Hepatic stellate cell (primary cell): ENCODE data around the gene TRHDE.

Experiments used
- DNase-seq: peaks from one replicate; pipeline ENCODE4 v3.0.0; 2011; ENCODE audit warnings: low spot score

Gene TRHDE

GRCh38 chr12:72315858-72316257, 43.7 kb downstream of the TRHDE start:
- DNase-seq, result no peak

- no peak for DNase-seq
These were observed 46.2 kb downstream of the TRHDE start for GRCh38 chr12:72318341-72318740.

DNA sequence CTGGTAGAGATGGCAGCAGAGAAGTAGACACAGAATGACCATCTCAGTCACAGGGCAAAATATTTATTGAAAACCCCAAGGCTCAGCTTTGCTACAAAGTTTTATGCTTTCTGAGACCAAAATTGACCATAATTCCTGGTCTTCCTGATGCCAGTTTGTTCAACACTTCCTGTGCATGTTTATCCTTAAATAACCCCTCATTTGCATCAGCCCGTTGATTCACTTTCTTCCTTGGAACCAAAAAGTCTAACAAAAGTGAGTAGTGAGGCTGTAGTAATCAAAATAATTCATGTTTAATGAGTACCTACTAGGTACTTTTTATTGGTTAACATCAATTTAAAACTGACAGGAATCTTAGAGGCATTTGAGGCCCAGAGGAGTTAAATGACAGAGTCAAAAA, 51.7 kb downstream of the TRHDE start:
- DNase-seq, result no peak

DNA sequence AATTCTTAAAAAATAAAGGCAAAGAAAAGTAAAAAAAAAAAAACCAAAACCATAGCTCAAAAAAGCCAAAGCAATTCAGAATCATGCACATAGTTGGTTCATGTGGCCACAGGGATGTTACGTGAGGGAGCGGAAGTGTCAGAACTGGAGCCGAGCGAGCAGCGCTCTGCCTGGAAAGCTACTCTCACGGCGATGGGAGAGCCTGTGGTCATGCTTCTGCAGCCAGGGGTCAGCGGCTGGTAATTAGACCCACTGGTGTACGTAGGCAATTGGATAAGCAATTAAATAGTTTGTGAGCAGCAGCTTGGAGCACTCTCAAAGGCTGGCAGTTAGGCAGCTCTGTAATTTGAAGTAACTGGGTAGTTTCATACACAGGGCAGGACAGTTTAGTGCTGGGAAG, 58.1 kb downstream of the TRHDE start:
- no peak for DNase-seq

- DNase-seq, result no peak
These were observed 58.6 kb downstream of the TRHDE start for GRCh38 chr12:72330784-72331183.

DNA sequence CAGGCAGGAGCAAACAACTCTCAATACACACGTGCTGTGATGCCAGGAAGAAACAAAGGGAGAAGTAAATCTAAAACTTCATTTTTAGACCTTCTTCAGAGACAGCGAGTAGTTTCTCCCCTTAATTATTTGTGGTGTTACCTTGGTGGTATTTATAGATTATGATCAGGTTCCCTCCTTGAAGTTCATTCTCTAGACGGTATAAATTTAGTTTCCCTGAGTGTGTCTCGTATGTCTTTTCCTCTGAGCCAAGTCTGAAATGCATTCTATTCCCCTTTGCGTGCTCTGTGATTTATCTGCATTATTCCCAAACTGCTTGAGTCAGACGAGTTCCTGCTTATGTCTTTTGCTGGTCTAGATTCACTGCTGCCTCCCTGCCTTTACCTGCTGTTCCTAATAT, 65.2 kb downstream of the TRHDE start:
- no peak for DNase-seq

DNA sequence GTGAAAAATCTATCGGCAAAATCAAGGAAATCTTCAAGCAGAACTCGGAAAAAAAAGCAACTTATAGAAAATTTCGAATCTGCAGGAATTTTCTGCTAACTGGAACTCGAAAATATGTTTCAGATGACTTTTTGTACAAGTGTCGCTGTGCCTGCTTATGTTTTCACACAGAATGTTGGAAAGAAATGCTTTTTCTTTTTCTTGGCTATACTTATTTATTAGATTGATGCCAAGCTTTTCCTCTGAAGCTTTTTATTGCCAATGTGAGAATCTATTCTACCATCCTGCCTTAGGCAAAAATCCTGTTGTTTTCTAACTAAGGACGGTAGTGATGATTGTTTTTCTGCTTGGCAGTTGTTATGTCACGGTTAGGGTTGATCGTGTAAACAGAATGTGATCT, 65.8 kb downstream of the TRHDE start:
- no peak for DNase-seq

GRCh38 chr12:72338437-72338836, 66.3 kb downstream of the TRHDE start:
- no peak for DNase-seq

GRCh38 chr12:72346363-72346944, 74.3 kb downstream of the TRHDE start:
- peak; percentile 22 for DNase-seq

DNA sequence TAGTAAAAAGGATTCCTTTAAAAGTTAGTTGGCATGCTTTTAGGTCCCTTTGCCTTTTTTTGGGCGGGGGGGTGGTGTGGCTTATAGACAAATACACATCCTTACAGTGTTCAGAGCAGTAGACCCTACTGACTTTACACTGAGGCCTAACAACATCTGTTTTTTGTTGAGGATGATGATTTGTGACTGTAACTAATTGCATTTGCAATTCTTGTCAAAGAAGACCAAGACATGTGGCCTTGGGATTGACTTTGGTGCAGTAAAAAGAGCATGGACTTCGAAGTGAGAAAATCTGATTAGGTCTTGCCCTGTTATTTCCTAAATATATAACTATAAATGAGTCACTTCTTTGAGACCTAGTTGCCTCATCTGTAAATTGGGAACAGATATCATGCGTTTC, 77.3 kb downstream of the TRHDE start:
- no peak for DNase-seq

GRCh38 chr12:72359416-72359815, 87.2 kb downstream of the TRHDE start:
- DNase-seq, result no peak

- DNase-seq, result no peak
These were observed 93.0 kb downstream of the TRHDE start for GRCh38 chr12:72365151-72365550.

GRCh38 chr12:72366255-72366654, 94.1 kb downstream of the TRHDE start:
- no peak for DNase-seq

GRCh38 chr12:72368298-72368697, 96.1 kb downstream of the TRHDE start:
- DNase-seq, result no peak

- no peak for DNase-seq
These were observed 96.7 kb downstream of the TRHDE start for GRCh38 chr12:72368719-72369422.

DNA sequence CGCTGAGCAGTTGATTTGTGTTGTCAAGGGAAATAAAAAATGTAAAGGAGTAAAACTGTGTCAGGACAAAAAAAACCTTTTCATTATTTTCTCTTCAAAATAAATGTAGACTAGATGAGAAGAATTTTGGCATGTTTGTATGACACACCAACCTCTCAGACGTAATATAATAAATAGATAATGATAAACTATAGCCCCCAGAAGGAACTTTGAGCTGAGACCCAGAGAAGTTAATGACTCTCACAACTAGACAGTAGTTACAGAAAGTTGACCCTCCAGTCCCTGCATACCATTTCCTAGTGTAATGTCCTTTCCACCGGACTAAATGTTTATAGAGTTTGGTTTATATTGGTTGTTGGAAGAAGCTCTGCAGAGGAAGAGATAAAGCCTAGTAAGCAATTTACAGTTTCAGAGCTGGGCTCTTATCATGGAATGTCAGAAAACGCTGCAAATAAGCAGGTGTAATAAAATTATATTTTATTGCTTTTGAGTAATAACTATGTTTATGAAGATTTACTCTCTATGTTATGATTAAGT, 97.3 kb downstream of the TRHDE start:
- DNase-seq, result no peak

GRCh38 chr12:72380441-72380840, 108.3 kb downstream of the TRHDE start:
- DNase-seq, result no peak

- DNase-seq, result no peak
These were observed 116.2 kb downstream of the TRHDE start for GRCh38 chr12:72388322-72388721.

GRCh38 chr12:72390146-72390545, 118.0 kb downstream of the TRHDE start:
- DNase-seq, result no peak

DNA sequence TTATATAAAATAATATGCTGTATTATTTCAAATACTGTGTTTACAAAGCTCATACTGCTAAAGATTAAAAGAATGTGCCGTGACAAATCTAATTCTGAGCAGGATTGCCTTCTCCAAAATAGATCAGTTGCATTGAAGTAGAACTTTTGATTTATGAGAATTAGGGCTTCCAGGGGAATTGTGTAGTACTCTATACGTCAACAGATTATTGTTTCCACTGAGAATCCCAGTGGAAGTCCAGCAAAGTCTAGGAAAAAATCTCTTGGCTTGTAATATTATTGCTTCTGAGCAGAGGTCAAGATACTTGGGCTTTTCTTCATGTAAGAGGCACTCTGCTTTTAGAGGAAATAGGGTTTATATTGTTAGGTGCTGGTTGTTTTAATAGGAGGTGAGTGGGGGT, 133.9 kb downstream of the TRHDE start:
- no peak for DNase-seq

- no peak for DNase-seq
These were observed 160.0 kb downstream of the TRHDE start for GRCh38 chr12:72432037-72432604.

GRCh38 chr12:72433298-72433697, 161.1 kb downstream of the TRHDE start:
- no peak for DNase-seq

GRCh38 chr12:72434999-72435398, 162.8 kb downstream of the TRHDE start:
- DNase-seq, result no peak

GRCh38 chr12:72442217-72442616, 170.0 kb downstream of the TRHDE start:
- DNase-seq, result no peak
